ENCODE data around the gene TMEM14B.

DNA sequence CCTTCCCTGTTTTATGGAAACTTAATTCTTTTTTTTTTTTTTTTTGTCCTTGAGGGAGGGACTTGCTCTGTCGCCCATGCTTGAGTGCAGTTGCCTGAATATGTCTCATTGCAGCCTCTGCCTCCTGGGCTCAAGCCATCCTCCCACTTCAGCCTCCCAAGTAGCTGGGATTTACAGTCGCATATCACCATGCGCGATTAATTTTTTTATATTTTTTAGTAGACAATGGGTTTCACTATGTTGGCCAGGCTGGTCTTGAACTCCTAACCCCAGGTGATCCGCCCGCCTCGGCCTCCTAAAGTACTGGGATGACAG, 24.1 kb upstream of the TMEM14B start:
- TF ChIP-seq, protein P1, sequence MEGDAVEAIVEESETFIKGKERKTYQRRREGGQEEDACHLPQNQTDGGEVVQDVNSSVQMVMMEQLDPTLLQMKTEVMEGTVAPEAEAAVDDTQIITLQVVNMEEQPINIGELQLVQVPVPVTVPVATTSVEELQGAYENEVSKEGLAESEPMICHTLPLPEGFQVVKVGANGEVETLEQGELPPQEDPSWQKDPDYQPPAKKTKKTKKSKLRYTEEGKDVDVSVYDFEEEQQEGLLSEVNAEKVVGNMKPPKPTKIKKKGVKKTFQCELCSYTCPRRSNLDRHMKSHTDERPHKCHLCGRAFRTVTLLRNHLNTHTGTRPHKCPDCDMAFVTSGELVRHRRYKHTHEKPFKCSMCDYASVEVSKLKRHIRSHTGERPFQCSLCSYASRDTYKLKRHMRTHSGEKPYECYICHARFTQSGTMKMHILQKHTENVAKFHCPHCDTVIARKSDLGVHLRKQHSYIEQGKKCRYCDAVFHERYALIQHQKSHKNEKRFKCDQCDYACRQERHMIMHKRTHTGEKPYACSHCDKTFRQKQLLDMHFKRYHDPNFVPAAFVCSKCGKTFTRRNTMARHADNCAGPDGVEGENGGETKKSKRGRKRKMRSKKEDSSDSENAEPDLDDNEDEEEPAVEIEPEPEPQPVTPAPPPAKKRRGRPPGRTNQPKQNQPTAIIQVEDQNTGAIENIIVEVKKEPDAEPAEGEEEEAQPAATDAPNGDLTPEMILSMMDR (IDR thresholded peaks at IDR 0.05; ENCODE audit: low read depth, low read length, missing input control) = no peak
- TF ChIP-seq TAF1 (conservative IDR thresholded peaks at IDR 0.05) (no peak), YY1 (IDR thresholded peaks at IDR 0.05) (no peak), MAX (IDR thresholded peaks at IDR 0.05) (no peak), ZBTB33 (IDR thresholded peaks at IDR 0.05) (no peak), GABPA (IDR thresholded peaks at IDR 0.05 in 1 of 2, conservative IDR thresholded peaks at IDR 0.05 in 1 of 2) (no peak)
